ENCODE results near the gene SHROOM3. TPM values are rescaled to one million over a fixed set of nuclear protein-coding genes. Genes with fewer than 3 reads are reported as not detected.

Gene SHROOM3
- total and polyA plus RNA-seq, 2 experiments from 2014 or later, result 11.3 to 73.5 TPM

DNA sequence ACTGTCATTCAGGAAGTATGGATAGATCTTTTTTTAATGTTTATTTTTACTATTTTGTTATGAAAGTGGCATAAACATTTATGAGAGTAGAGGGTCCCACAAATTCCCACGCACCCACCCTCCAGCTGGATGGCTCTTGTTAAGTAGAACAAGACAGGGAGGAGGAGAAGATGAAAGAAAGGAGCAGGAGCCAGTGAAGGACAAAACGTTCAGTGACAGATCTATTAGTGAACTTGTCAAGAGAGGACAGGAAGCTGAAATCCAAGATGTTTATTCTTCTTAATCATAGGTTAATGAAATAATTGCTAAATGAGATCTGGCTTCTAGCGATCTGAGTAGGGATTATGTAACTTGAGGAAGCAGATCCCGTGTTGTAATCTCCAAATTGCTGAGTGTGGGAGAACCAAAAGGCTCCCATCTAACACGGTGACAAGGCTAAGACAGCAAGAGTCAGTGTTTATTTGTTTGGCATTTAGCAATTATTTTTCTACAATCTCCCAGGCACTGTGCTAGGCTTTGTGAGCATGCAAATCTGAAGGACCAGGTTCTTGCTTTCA, 162.5 kb downstream of the SHROOM3 start:
- Mint-ChIP-seq H3K4me3 (no peak overlapping the region; the same call in 2 of the 3 replicates), H3K27ac (no peak overlapping the region), H3K27me3 (ENCODE audit: insufficient read depth, low read depth, poor library complexity) (peaks cover 2% of the 10 kb centered on the region), H3K36me3 (ENCODE audit: low read depth) (no peaks in the 10 kb centered on the region), H3K9me3 (no peaks in the 10 kb centered on the region), H3K4me1 (peaks cover 18% of the 10 kb centered on the region)
- DNase-seq (ENCODE audit: low spot score), result no peak
- Histone ChIP-seq H3K9me2 (ENCODE audit: insufficient read depth) (no peaks in the 10 kb centered on the region), H3K79me2 (replicated peaks; ENCODE audit: insufficient read depth) (no peaks in the 10 kb centered on the region), H3K27ac (ENCODE audit: low read depth) (no peak overlapping the region), H3K4me1 (ENCODE audit: insufficient read depth) (no peaks in the 10 kb centered on the region), H4K20me1 (replicated peaks; ENCODE audit: insufficient read depth) (no peaks in the 10 kb centered on the region), H3K4me3 (no peak overlapping the region), H3K27me3 (ENCODE audit: insufficient read depth) (no peaks in the 10 kb centered on the region), H2AFZ (no peak overlapping the region), H3K36me3 (ENCODE audit: insufficient read depth) (no peaks in the 10 kb centered on the region), H3K4me2 (no peak overlapping the region), H3F3A (replicated peaks; ENCODE audit: low read depth) (no peaks in the 10 kb centered on the region)
- ATAC-seq, result no peak
- no peak for TF ChIP-seq EZH2 (IDR thresholded peaks at IDR 0.05; ENCODE audit: low read depth, unreplicated experiment)
- TF ChIP-seq ZNF114 (CRISPR knock-in tag; IDR thresholded peaks at IDR 0.05), result no peak
- TF ChIP-seq ZNF462 (CRISPR knock-in tag; IDR thresholded peaks at IDR 0.05), result no peak
- no peak for TF ChIP-seq POLR2AphosphoS5 (IDR thresholded peaks at IDR 0.05; ENCODE audit: low read depth)
- TF ChIP-seq STAT1 (IDR thresholded peaks at IDR 0.05; ENCODE audit: unreplicated experiment), result no peak
- no peak for TF ChIP-seq NANOG (IDR thresholded peaks at IDR 0.05; ENCODE audit: borderline replicate concordance)
- no peak for TF ChIP-seq JUNB (IDR thresholded peaks at IDR 0.05; ENCODE audit: unreplicated experiment)
- TF ChIP-seq, protein P1, sequence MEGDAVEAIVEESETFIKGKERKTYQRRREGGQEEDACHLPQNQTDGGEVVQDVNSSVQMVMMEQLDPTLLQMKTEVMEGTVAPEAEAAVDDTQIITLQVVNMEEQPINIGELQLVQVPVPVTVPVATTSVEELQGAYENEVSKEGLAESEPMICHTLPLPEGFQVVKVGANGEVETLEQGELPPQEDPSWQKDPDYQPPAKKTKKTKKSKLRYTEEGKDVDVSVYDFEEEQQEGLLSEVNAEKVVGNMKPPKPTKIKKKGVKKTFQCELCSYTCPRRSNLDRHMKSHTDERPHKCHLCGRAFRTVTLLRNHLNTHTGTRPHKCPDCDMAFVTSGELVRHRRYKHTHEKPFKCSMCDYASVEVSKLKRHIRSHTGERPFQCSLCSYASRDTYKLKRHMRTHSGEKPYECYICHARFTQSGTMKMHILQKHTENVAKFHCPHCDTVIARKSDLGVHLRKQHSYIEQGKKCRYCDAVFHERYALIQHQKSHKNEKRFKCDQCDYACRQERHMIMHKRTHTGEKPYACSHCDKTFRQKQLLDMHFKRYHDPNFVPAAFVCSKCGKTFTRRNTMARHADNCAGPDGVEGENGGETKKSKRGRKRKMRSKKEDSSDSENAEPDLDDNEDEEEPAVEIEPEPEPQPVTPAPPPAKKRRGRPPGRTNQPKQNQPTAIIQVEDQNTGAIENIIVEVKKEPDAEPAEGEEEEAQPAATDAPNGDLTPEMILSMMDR (conservative IDR thresholded peaks at IDR 0.05; ENCODE audit: low read depth in 2 of 2), result no peak
- no peak for TF ChIP-seq CREB1 (CRISPR knock-in tag; IDR thresholded peaks at IDR 0.05; ENCODE audit: low read depth)
- TF ChIP-seq EZH2phosphoT487 (IDR thresholded peaks at IDR 0.05; ENCODE audit: unreplicated experiment), result no peak
- no peak for TF ChIP-seq ZNF331 (CRISPR knock-in tag; IDR thresholded peaks at IDR 0.05; ENCODE audit: low read depth)
- no peak for TF ChIP-seq ETS1 (IDR thresholded peaks at IDR 0.05)
- TF ChIP-seq REST (IDR thresholded peaks at IDR 0.05; ENCODE audit: unreplicated experiment), result no peak

All from GM23338 (cell line).